Measurements from ENCODE around the gene TCF3. TPM values are rescaled to one million over a fixed set of nuclear protein-coding genes. Genes with fewer than 3 reads are reported as not detected.

Gene TCF3
- total and polyA plus RNA-seq, 4 donors = 18.8 to 94.7 (median 77.5) TPM

DNA sequence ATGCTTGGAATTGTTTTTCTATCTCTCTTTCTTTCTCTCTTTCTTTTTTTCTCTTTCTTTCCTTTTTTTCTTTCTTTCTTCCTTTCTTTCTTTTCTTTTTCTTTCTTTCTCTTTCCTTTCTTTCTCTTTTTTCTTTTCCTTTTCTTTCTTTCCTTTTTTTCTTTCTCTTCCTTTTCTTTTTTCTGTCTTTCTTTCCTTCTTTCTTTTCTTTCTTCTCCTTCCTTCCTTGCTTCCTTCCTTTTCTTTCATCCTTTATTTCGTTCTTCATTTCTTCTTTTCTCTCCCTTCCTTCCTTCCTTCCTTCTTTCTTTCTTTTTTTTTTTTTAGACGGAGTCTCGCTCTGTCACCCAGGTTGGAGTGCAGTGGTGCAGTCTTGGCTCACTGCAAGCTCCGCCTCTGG lies 82.4 kb downstream of the TCF3 start:
- WGBS (ENCODE audit: insufficient coverage) = no CpG with 5 or more reads among the region's 4 CpGs
- Histone ChIP-seq H3K27me3 (ENCODE audit: control insufficient read depth, insufficient read depth, low read length) (no peaks in the 10 kb centered on the region), H3K4me1 (ENCODE audit: control insufficient read depth, insufficient read depth, low read length) (peaks cover 21% of the 10 kb centered on the region), H3K36me3 (ENCODE audit: control insufficient read depth, insufficient read depth, low read length) (peaks cover 27% of the 10 kb centered on the region), H3K27ac (ENCODE audit: low read depth, low read length) (no peak overlapping the region), H3K4me3 (ENCODE audit: low read depth, low read length) (no peak overlapping the region), H3K9me3 (ENCODE audit: control insufficient read depth, insufficient read depth, low read length) (no peaks in the 10 kb centered on the region)
- DNase-seq (ENCODE audit: low read depth in 4 of 6, low spot score in 6 of 6) = no peak

DNA sequence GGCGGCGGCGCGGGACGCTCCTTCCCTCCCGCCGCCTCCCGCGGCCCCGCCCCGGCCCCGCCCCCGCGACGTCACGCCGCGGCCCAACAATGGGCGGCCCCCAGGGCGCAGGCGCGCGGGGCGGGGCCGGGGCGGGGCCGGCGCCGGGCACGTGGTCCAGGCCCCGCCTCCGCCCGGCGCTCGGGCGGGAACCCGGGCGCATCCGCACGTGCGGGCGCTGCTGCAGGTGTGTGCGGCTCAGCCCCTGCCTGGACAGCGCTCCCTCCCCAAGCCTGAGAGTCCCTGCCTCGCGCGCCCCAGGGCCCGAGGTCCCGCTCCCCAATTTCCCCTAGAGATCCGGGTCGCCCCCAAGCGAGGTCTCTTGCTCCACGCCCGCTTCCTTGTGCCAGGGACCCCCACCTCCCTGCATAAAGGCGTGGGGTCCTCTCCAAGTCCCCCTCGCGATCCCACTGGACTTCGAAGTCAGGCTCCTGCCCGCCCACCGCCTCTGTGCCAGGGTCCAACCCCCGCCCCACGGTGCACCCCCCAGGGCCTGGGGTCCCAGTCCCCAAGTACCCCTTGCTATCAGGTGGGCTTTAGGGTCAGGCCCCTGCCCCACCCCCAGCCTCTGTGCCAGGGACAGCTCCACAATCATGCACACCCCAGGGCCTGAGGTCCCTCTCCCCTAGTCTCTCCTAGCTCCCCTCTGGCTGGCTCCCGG lies 83.9 kb downstream of the TCF3 start, which contains the start of gene MEX3D:
MEX3D (minus strand) TSS at position 6 of the 700 bp plus-strand sequence. CDS start 267 bp downstream, outside the sequence.
- peak within 1 kb of the TSS; percentile 98 for H3K27ac ChIP-seq (ENCODE audit: low read depth, low read length)
- H3K36me3 ChIP-seq (ENCODE audit: control insufficient read depth, insufficient read depth, low read length) = peaks cover 20% of the 10 kb centered on the region
- no peaks in the 10 kb centered on the region for H3K27me3 ChIP-seq (ENCODE audit: control insufficient read depth, insufficient read depth, low read length)
- peak; percentile 13 to 94 (median 69) for DNase-seq (ENCODE audit: low read depth in 4 of 6, low spot score in 6 of 6)
- no peaks in the 10 kb centered on the region for H3K9me3 ChIP-seq (ENCODE audit: control insufficient read depth, insufficient read depth, low read length)
- H3K4me1 ChIP-seq (ENCODE audit: control insufficient read depth, insufficient read depth, low read length) = peaks cover 26% of the 10 kb centered on the region
- WGBS (ENCODE audit: insufficient coverage) = 6% methylated on average over 62 of the region's 63 CpGs
- H3K4me3 ChIP-seq (ENCODE audit: low read depth, low read length) = peak within 1 kb of the TSS; percentile 90

- H3K27me3 ChIP-seq (ENCODE audit: control insufficient read depth, insufficient read depth, low read length) = no peaks in the 10 kb centered on the region
- H3K9me3 ChIP-seq (ENCODE audit: control insufficient read depth, insufficient read depth, low read length) = no peaks in the 10 kb centered on the region
- peaks cover 26% of the 10 kb centered on the region for H3K36me3 ChIP-seq (ENCODE audit: control insufficient read depth, insufficient read depth, low read length)
- H3K27ac ChIP-seq (ENCODE audit: low read depth, low read length) = no peak overlapping the region
- H3K4me1 ChIP-seq (ENCODE audit: control insufficient read depth, insufficient read depth, low read length) = peaks cover 30% of the 10 kb centered on the region
- H3K4me3 ChIP-seq (ENCODE audit: low read depth, low read length) = no peak overlapping the region
- WGBS (ENCODE audit: insufficient coverage) = 0% methylated on average over 62 of the region's 73 CpGs
- peak in 2 of 6 donors; percentile 3 to 29 for DNase-seq (ENCODE audit: low read depth in 4 of 6, low spot score in 6 of 6)
Measured at GRCh38 chr19:1567848-1568227, 84.6 kb downstream of the TCF3 start.

DNA sequence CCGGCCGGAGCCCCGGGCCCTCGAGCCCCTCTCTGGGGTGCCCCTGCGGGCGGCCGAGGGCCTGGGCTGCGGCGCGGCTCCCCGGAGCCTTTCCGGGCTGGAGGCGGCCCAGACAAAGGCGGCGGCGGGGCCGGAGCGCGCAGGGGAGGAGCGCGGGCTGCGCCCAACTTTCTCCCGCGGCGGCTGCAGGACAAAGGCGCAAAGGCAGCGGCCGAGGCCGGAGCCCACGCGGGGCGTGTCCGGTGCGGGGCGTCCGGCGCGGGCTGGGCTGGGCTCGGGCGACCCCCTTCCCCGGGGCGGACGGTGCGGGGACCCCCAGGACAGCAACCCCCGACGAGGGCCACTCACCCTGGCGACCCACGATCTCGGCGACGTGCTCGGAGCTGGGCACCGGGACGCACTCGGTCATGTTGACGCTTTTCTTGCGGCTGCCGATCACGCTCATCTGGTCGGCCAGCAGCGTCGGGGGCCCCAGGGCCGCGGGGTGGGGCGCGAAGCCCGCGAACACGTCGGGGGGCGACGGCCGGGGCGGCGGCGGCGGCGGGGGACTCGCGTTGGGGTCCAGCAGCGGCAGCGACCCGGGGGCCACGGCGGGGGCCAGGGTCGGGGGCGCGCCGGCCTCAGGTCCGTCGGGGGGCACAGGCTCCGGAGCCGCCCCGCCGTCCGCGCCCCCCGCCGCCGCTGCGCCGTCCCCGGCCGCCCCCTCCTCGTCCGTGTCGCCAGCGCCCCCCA lies 85.1 kb downstream of the TCF3 start:
- peak in 1 of 6 donors; percentile 25 for DNase-seq (ENCODE audit: low read depth in 4 of 6, low spot score in 6 of 6)
- Histone ChIP-seq H3K9me3 (ENCODE audit: control insufficient read depth, insufficient read depth, low read length) (no peaks in the 10 kb centered on the region), H3K36me3 (ENCODE audit: control insufficient read depth, insufficient read depth, low read length) (peaks cover 31% of the 10 kb centered on the region), H3K4me3 (ENCODE audit: low read depth, low read length) (peak overlapping the region; percentile 90), H3K27me3 (ENCODE audit: control insufficient read depth, insufficient read depth, low read length) (no peaks in the 10 kb centered on the region), H3K4me1 (ENCODE audit: control insufficient read depth, insufficient read depth, low read length) (peaks cover 30% of the 10 kb centered on the region), H3K27ac (ENCODE audit: low read depth, low read length) (peak overlapping the region; percentile 98)
- under 1% methylated on average over 108 of the region's 108 CpGs for WGBS (ENCODE audit: insufficient coverage)

DNA sequence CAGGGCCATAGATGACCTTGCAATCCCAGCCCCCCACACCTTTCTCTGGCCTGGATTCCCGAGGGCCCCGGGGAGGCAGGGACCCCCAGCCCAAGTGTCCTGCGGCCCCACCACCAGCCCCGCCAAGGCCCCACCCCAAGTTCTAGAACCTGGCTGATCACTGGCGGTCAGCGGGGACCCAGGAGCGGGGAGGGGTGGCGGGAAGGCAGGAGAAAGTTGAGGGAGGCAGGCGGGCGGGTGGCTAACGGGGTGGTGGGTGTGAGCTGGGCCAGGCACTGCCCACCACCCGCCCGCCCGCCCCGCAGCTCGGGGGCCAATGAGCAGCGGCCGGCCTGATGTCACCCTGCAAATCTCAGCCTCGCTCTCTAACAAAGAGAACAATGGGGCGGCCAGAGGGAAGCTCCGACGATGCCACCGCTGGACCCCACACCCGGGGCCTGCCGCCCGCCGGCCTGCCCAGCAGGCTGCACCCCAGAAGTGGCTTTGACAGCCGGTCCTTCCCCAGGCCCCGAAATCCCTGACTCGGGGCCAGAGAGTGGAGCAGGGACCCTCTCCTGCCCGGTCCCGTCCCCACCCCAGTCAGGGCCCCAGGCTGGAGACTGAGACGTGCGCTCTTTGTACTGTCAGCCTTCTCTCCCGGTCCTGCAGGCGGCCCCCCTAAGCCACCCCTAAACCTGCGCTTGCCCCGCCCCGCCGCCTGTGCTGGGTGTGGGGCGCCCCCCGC lies 85.9 kb downstream of the TCF3 start:
- H3K27ac ChIP-seq (ENCODE audit: low read depth, low read length) = peak overlapping the region; percentile 98
- H3K4me3 ChIP-seq (ENCODE audit: low read depth, low read length) = peak overlapping the region; percentile 90
- DNase-seq (ENCODE audit: low read depth in 4 of 6, low spot score in 6 of 6) = peak; percentile 65 to 96 (median 80)
- peaks cover 30% of the 10 kb centered on the region for H3K4me1 ChIP-seq (ENCODE audit: control insufficient read depth, insufficient read depth, low read length)
- H3K27me3 ChIP-seq (ENCODE audit: control insufficient read depth, insufficient read depth, low read length) = no peaks in the 10 kb centered on the region
- peaks cover 35% of the 10 kb centered on the region for H3K36me3 ChIP-seq (ENCODE audit: control insufficient read depth, insufficient read depth, low read length)
- H3K9me3 ChIP-seq (ENCODE audit: control insufficient read depth, insufficient read depth, low read length) = no peaks in the 10 kb centered on the region
- under 1% methylated on average over 32 of the region's 42 CpGs for WGBS (ENCODE audit: insufficient coverage)

GRCh38 chr19:1563251-1563650 lies 89.2 kb downstream of the TCF3 start:
- DNase-seq (ENCODE audit: low read depth in 4 of 6, low spot score in 6 of 6) = no peak
- H3K4me1 ChIP-seq (ENCODE audit: control insufficient read depth, insufficient read depth, low read length) = peaks cover 32% of the 10 kb centered on the region
- H3K27me3 ChIP-seq (ENCODE audit: control insufficient read depth, insufficient read depth, low read length) = no peaks in the 10 kb centered on the region
- peaks cover 57% of the 10 kb centered on the region for H3K36me3 ChIP-seq (ENCODE audit: control insufficient read depth, insufficient read depth, low read length)
- H3K9me3 ChIP-seq (ENCODE audit: control insufficient read depth, insufficient read depth, low read length) = no peaks in the 10 kb centered on the region
- H3K4me3 ChIP-seq (ENCODE audit: low read depth, low read length) = no peak overlapping the region
- no peak overlapping the region for H3K27ac ChIP-seq (ENCODE audit: low read depth, low read length)
- WGBS (ENCODE audit: insufficient coverage) = 85% methylated on average over 6 of the region's 6 CpGs

DNA sequence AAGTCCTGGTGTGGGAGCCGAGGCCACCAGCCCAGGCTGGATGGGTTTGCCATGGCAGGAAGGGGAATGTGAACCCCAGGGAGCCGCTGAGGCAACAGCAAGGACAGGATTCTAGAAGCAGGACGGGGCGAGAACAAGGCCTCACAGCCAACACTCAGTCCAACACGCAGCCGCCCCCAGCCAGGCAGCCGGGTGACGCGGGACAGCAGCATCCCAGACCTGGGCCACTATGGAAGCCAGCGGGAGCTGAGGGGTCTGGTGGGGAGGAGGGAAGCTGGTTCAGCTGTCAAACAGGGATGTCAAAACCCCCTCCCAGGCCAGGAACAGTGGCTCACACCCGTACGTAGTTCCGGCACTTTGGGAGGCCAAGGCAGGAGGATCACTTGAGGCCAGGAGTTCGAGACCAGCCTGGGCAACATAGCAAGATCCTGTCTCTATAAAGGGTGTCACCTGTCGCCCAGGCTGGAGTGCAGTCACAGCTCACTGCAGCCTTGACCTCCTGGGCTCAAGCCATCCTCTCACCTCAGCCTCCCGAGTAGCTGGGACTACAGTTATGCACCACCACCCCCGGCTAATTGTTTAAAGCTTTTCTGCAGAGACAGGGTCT lies 91.1 kb downstream of the TCF3 start:
- no peak overlapping the region for H3K27ac ChIP-seq (ENCODE audit: low read depth, low read length)
- H3K27me3 ChIP-seq (ENCODE audit: control insufficient read depth, insufficient read depth, low read length) = no peaks in the 10 kb centered on the region
- H3K36me3 ChIP-seq (ENCODE audit: control insufficient read depth, insufficient read depth, low read length) = peaks cover 66% of the 10 kb centered on the region
- peaks cover 33% of the 10 kb centered on the region for H3K4me1 ChIP-seq (ENCODE audit: control insufficient read depth, insufficient read depth, low read length)
- H3K9me3 ChIP-seq (ENCODE audit: control insufficient read depth, insufficient read depth, low read length) = no peaks in the 10 kb centered on the region
- WGBS (ENCODE audit: insufficient coverage) = 90% methylated on average over 16 of the region's 17 CpGs
- no peak for DNase-seq (ENCODE audit: low read depth in 4 of 6, low spot score in 6 of 6)
- H3K4me3 ChIP-seq (ENCODE audit: low read depth, low read length) = no peak overlapping the region

- DNase-seq (ENCODE audit: low read depth in 4 of 6, low spot score in 6 of 6) = no peak
- 68% methylated on average over 22 of the region's 25 CpGs for WGBS (ENCODE audit: insufficient coverage)
- Histone ChIP-seq H3K27ac (ENCODE audit: low read depth, low read length) (no peak overlapping the region), H3K4me1 (ENCODE audit: control insufficient read depth, insufficient read depth, low read length) (peaks cover 23% of the 10 kb centered on the region), H3K36me3 (ENCODE audit: control insufficient read depth, insufficient read depth, low read length) (peaks cover 65% of the 10 kb centered on the region), H3K9me3 (ENCODE audit: control insufficient read depth, insufficient read depth, low read length) (no peaks in the 10 kb centered on the region), H3K4me3 (ENCODE audit: low read depth, low read length) (no peak overlapping the region), H3K27me3 (ENCODE audit: control insufficient read depth, insufficient read depth, low read length) (no peaks in the 10 kb centered on the region)
Measured at GRCh38 chr19:1560286-1560882, 92.0 kb downstream of the TCF3 start.

Data from spinal cord (tissue), 10 donors.